KG1 (cell line): ENCODE measurements around the gene RIMS3.
A peak's percentile ranks its signal among the peaks of the same experiment; 100 is the strongest.
"Not testable (repeated sequence)": the region's sequence is repeated elsewhere in the genome, so short reads cannot be mapped to it uniquely, and the experiment has no call there.

Experiments
- DNase-seq: peaks from one replicate; lab custom pipeline; 2025; lab: John Stamatoyannopoulos, UW

The RIMS3 gene

DNA sequence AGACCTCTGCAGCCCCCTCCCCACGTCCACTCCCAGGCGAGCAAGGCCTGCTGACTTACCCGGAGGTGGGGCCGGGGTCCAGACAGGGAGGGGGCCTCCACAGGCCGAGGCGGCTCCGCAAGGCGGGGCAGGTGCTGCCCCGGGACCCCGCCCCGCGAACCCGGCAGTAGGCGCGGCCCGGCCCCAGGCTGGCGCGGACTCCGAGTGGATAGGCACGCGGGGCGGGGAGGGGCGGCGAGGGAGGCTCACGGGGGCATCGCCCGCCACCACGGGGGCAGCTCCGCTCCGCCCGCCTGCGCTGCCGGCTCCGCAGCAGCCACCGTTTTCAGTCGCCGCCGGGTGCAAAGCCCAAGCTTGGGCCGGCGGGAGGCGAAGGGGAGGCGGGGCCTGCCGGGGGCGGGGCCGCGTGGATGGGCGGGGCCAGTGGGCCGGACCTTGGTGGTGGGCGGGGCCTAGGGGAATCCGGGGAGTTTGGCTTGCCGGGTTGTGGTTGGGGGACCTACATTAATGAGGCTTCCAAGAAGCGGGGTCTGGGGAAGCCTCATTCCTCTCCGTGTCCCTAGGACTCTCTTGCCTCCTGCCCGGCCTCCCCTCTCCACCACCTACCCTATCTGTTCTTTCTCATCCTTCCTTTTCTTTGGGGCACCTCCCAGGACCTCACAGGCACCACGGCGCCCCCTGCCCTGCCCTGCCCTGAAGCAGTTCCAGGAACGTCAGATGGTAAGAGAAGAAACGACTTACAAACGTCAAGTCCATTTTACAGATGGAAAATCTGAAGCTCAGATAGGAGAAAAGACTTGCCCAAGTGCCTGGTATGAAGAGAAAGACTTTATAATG, at the start of gene RIMS3:
Gene RIMS3 (minus strand): TSS at position 348 of the 837 bp plus-strand sequence. CDS start 23,757 bp downstream, outside the sequence.
- peak; percentile 29 for DNase-seq

DNA sequence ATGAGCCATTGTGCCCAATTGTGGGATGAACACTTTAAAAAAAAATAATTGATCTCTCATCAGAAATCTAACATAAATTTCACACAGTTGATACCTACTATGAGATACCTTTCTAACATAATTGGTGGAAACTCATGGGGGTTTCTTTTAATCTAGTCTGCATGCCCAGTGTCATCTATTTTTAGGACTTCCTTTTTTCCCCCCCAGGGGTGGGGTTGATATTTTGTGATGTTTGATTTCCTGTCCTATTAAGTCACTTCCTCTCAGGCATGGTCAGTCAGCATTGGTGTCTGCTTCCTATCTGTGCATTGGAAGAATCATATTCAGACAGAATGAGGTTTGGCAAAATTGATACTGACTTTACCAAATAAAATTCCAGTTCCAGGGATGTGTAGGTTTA, 47.5 kb upstream of the RIMS3 start:
- DNase-seq, result no peak

DNA sequence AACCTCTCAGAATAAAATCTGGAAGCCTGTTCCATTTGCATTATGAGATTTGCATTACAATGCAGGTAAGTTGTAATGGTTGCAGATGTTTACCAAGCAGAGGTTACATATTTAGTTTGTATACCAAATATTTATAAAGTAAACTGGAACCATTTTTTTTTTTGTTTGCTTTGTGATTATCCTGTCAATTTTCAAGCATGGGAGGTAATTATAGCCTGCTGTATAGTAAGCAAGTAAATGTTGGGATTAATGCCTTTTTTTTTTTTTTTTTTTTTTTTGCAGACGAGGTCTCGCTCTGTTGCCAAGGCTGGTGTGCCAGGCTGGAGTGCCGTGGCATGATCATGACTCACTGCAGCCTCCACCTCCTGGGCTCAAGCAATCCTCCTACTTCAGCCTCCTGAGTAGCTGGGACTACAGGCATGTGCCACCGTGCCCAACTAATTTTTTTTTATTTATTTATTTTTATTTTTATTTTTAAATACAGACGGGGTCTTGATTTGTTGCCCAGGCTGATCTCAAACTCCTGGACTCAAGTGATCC, 47.0 kb upstream of the RIMS3 start:
- no peak for DNase-seq

DNA sequence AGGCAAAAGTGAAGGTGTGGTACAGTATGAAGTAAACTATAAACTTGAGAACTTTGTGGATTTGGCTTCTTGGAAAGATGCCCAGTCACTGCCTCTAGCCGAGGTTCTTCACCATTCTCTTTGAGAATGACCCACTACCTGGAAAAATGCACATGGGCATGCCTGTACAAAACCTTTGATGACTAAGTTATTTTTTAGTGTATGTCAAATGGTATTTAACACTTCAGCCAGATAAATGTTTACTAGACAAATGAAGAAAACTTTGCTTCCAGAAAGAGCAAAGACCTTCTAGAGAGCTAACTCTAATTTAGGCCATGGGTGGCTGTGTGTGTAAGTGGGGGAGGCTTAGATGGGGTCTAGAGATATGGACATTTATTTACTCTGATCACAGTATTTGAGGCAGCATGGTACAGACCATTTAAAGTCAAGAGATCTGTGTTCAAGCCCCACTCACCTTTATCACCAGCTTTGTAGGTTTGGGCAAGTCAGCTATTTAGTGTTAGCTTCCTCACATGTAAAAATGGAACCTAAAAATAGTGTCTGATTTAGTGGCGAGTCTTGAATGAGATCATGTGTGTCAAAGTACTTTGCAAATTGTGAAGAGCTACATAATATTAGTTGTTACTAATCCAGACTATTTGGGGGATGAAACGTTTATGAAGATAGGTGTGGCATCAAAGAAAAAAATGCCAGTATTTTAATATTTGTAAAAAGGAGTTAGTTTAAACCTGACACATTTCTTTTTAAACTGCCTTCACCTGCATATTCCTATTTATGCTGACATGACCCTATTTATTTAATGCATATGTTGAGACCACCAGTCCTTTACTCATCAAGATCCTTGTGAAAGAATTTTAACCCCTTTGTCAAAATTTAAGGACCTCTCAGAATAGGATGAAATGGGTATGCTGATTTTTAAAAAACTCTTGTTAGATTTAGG, 46.3 kb upstream of the RIMS3 start:
- peak; percentile 29 for DNase-seq

DNA sequence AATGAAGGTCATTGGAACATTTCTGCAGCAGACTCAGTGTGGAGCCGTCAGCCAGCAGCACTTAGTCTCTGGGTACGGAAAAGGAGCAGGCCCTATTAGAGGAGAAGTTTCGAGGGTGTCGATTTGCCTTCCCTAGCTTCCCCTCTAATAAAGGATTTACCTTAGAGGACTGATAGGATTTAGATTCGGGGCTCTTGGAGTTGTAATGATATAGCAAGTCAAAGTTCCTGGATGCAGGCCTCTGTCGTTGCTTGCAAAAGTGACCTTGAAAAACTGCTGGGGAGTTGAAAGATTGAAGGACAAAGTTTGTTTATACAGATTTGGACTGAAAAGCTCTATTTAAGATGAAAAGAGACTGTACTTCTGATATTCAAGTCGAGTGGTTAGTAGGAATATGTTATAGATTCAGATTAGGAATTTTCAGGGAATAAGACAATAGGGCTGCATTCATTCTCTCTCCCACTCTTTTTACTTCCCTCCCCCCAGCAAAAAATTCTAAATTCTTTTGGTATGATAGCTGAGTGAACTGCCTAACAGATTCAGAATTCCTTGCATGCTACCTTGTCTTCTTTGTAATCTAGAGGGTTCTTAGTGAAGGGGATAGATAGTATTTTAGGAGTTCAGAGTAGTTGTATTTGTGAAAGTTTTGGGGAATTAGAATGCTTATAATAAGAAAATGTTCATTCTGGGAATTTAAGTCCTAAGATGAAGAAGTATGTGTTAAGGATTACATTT, 45.3 kb upstream of the RIMS3 start:
- no peak for DNase-seq

- DNase-seq, result no peak
Observed at GRCh38 chr1:40709802-40710278, 44.4 kb upstream of the RIMS3 start.

GRCh38 chr1:40709100-40709801, 43.8 kb upstream of the RIMS3 start:
- peak; percentile 52 for DNase-seq

- DNase-seq, result no peak
Observed at GRCh38 chr1:40708750-40709099, 43.2 kb upstream of the RIMS3 start.

GRCh38 chr1:40706626-40707025, 41.1 kb upstream of the RIMS3 start:
- DNase-seq, result no peak

- no peak for DNase-seq
Observed at GRCh38 chr1:40704817-40705733, 39.6 kb upstream of the RIMS3 start.

- no peak for DNase-seq
Observed at GRCh38 chr1:40703316-40703715, 37.8 kb upstream of the RIMS3 start.

- DNase-seq, result not testable (repeated sequence)
Observed at GRCh38 chr1:40702810-40703209, 37.3 kb upstream of the RIMS3 start.

DNA sequence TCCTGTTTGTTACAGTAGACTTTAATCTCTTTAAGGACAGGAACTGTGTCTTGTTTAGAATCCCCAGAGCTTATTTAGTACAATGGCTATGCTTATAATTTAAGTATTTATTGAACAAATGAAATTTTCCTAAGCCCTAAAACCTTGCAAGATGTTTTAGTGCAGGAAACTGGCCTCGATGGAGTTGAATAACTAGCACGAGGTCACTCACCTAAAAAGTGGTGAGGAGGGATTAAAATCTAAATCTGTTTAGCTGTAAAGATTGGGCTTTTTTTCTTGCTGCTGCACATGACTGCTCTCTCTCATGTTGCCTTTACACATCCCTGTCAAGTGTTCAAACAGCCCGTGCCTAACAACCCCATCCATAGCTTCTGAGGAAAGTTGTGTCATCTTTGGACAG, 36.2 kb upstream of the RIMS3 start:
- DNase-seq, result no peak

GRCh38 chr1:40699787-40700186, 34.3 kb upstream of the RIMS3 start:
- DNase-seq, result no peak

DNA sequence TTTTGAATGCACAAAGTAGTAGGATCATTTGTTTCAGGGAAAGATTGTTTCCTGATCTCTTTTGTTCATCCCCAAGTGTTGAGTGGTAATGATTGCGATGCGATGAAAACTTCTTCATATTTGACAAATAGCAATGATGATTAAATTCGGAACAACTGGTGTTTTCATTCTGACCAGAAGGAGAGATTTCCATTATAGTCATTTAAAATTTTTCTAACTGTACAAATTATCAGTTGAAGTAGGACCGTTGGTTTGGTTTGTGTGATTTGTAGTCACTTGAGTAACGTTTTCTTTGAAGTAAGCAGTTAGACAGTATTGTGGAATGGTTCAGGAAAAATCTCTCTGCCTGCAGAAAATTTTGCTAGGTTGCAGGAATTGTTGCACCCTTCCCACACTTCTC, 32.0 kb upstream of the RIMS3 start:
- no peak for DNase-seq

DNA sequence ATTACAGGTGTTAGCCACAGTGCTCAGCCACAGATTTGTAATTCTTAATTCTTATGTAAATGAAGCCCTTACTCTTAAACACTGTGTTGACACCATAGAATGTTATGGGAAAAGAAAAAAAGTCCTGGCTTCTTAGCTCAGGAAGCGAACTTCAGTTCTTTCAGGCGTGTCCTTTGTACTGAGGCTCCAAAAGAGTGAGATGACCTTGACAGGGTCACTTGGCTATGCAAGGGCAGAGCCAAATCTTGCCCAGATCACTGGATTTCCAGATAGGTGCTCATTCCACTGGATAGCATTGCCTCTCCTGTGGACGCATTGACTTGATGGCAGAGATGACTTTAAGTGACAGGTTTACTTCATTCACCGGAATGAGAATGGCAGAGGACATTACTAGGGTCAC, 30.8 kb upstream of the RIMS3 start:
- no peak for DNase-seq

DNA sequence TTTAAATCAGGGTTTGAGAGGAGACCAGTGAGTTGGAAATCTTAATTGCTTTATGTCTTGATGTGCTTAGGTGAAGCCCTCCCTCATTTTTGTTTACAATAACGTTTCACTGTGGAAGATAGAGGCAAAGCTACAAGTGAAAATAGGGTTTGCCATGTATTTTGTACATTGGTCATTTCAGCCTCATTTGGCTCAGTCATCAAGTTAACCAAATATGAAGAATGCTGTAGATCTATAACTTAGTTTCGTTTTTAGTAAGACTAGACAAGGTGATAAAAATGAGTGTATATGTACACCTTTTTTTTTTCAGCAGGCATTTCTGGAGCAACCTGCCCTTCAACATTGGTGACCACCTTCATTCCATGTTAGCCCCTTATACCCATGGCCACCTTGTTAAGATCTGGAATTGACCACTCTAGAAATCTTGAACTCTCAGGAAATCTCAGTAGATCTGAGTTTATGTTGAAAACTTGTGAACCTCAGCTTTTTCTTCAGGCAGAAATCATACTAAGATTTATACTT, 28.9 kb upstream of the RIMS3 start:
- DNase-seq, result no peak

DNA sequence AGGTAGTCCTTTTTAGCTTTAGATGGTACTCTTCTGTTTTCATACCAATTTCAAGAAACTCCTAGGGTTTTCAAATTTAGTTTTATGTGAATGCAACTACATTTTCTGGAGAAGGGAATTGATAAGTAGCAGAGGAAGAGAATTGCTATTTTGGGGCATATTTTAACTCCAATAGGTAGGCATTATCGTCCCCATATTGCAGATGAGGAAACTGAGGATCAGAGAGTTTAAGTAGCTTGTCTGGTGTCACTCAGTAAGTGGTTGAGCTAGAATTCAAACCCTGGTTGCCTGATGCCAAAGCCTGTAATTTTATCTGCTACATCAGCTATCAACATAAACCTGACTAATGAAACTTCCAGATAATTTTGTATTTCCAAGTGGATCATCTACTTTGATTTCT, 27.9 kb upstream of the RIMS3 start:
- DNase-seq, result no peak

GRCh38 chr1:40692429-40692895, 27.0 kb upstream of the RIMS3 start:
- DNase-seq, result no peak
